HCT116 (cell line): Measurements from ENCODE around the gene HACD1. TPM values are rescaled to one million over a fixed set of nuclear protein-coding genes. Genes with fewer than 3 reads are reported as not detected.

Source experiments
- ATAC-seq: fragments of 200-7000 bp; cut with Tn5 transposase; 2 replicates; pipeline ENCODE4 v1.9.1; 2020; ENCODE audit warnings: mild to moderate bottlenecking, moderate library complexity
- BruUV-seq: library from RNA; stranded (reverse); fragments of 400-500 nt; replicated peaks from 2 replicates; lab custom pipeline; 2021; lab: Mats Ljungman, UMichigan
- CTCF ChIA-PET: fragments of 300-600 bp; sonication (Branson Sonifier 250); formaldehyde crosslinking; loops from one replicate; lab custom pipeline; 2021; ENCODE audit warnings: antibody characterized with exemption; lab: Charles Lee
- POLR2A ChIA-PET: fragments of 300-600, 350-600 bp; sonication (Branson Sonifier 250); formaldehyde crosslinking; loops from one replicate; lab custom pipeline; 2021; ENCODE audit warnings: antibody characterized with exemption; lab: Charles Lee
- RAD21 ChIA-PET, 2 experiments: fragments of 300-600 bp; sonication (Branson Sonifier 250); formaldehyde crosslinking; loops; one replicate each; lab custom pipeline; 2023; ENCODE audit warnings: low total read pairs in 2 of 2; ENCODE audit not compliant: uncharacterized antibody in 2 of 2, unreplicated experiment in 2 of 2, low non-redundant PET in 1 of 2; lab: Charles Lee
- DNase-seq: peaks from one replicate; pipeline ENCODE4 v3.0.0-alpha.2; 2010; ENCODE audit warnings: low read depth, low spot score
- H2AFZ ChIP-seq: fragments of 200-600 bp; shearing (Covaris generic), sonication (generic); 2 replicates; pipeline ENCODE4 v1.6.1; 2017; ENCODE audit warnings: low read depth, mixed run types, mixed read lengths, antibody characterized with exemption, low read length; ENCODE audit not compliant: poor library complexity, severe bottlenecking
- H3K27ac ChIP-seq: 2 replicates; pipeline ENCODE4 v1.5.1; 2012; ENCODE audit warnings: low read depth, low read length
- H3K27me3 ChIP-seq: fragments of 200-600 bp; sonication (generic); 2 replicates; pipeline ENCODE4 v1.6.1; 2016; ENCODE audit warnings: mixed run types, low read length, mixed read lengths; ENCODE audit not compliant: insufficient read depth
- H3K36me3 ChIP-seq, 2 experiments: fragments of 200-500 bp in 1 of 2; fragments of 200-600 bp in 1 of 2; sonication (Bioruptor generic) in 1 of 2; sonication (generic) in 1 of 2; 2 replicates each; pipeline versions ENCODE4 v1.5.1 to v1.6.1; 2014 to 2016; ENCODE audit warnings: low read length in 2 of 2, inconsistent platforms in 1 of 2, mixed read lengths in 1 of 2, mixed run types in 1 of 2; ENCODE audit not compliant: insufficient read depth in 2 of 2, control insufficient read depth in 1 of 2
- H3K4me1 ChIP-seq, 2 experiments: fragments of 200-600 bp in 1 of 2; sonication (generic) in 1 of 2; 2 replicates each; pipeline versions ENCODE4 v1.5.1 to v1.6.1; 2012 to 2017; ENCODE audit warnings: low read length in 2 of 2, inconsistent platforms in 1 of 2, mild to moderate bottlenecking in 1 of 2, mixed read lengths in 1 of 2, mixed run types in 1 of 2, moderate library complexity in 1 of 2; ENCODE audit not compliant: insufficient read depth in 2 of 2, control insufficient read depth in 1 of 2
- H3K4me2 ChIP-seq: fragments of 200-600 bp; sonication (generic); 2 replicates; pipeline ENCODE4 v1.6.1; 2017; ENCODE audit warnings: mixed run types, low read length, mixed read lengths
- H3K4me3 ChIP-seq, 2 experiments: fragments of 200-600 bp in 1 of 2; sonication (generic) in 1 of 2; replicated peaks in 1 of 2; 2 replicates each; pipeline ENCODE4 v1.5.1; 2011 to 2016; ENCODE audit warnings: low read length in 2 of 2, control low read depth in 1 of 2, low read depth in 1 of 2, mild to moderate bottlenecking in 1 of 2, mixed read lengths in 1 of 2, mixed run types in 1 of 2
- H3K79me2 ChIP-seq: fragments of 200-600 bp; sonication (generic); 2 replicates; pipeline ENCODE4 v1.6.1; 2017; ENCODE audit warnings: mild to moderate bottlenecking, mixed run types, low read length, moderate library complexity, mixed read lengths; ENCODE audit not compliant: insufficient read depth
- H3K9ac ChIP-seq: fragments of 200-600 bp; sonication (generic); 2 replicates; pipeline ENCODE4 v1.6.1; 2016; ENCODE audit warnings: low read length, mixed read lengths
- H3K9me2 ChIP-seq: fragments of 200-600 bp; sonication (generic), shearing (Covaris generic); 2 replicates; pipeline ENCODE4 v1.6.1; 2017; ENCODE audit warnings: mixed run types, mild to moderate bottlenecking, moderate library complexity; ENCODE audit not compliant: insufficient read depth
- H3K9me3 ChIP-seq, 2 experiments: fragments of 200-500 bp in 1 of 2; fragments of 200-600 bp in 1 of 2; sonication (Bioruptor generic) in 1 of 2; sonication (generic) in 1 of 2; 2 replicates each; pipeline ENCODE4 v1.6.1; 2014 to 2017; ENCODE audit warnings: low read length in 2 of 2, mixed read lengths in 2 of 2, inconsistent platforms in 1 of 2, low read depth in 1 of 2, mild to moderate bottlenecking in 1 of 2, mixed run types in 1 of 2, moderate library complexity in 1 of 2; ENCODE audit not compliant: control insufficient read depth in 1 of 2, insufficient read depth in 1 of 2
- H4K20me1 ChIP-seq: fragments of 200-600 bp; sonication (generic), shearing (Covaris generic); 2 replicates; pipeline ENCODE4 v1.6.1; 2017; ENCODE audit warnings: mixed run types, mild to moderate bottlenecking, moderate library complexity; ENCODE audit not compliant: insufficient read depth
- ATF3 ChIP-seq: IDR thresholded peaks from 2 replicates; pipeline ENCODE4 v1.6.1; 2012
- CEBPB ChIP-seq: IDR thresholded peaks from 2 replicates; pipeline ENCODE4 v1.6.1; 2012; ENCODE audit warnings: low read depth
- CTCF ChIP-seq, 3 experiments: fragments of 200-600 bp in 1 of 3; sonication (generic) in 1 of 3; IDR thresholded peaks in 2 of 3; conservative IDR thresholded peaks in 1 of 3; 2 replicates each; pipeline ENCODE4 v1.5.1; 2012 to 2017; ENCODE audit warnings: low read depth in 2 of 3, low read length in 2 of 3, antibody characterized with exemption in 1 of 3, borderline replicate concordance in 1 of 3, control low read depth in 1 of 3, mild to moderate bottlenecking in 1 of 3, mixed read lengths in 1 of 3, mixed run types in 1 of 3, moderate library complexity in 1 of 3; ENCODE audit not compliant: insufficient read depth in 1 of 3
- ELF1 ChIP-seq: IDR thresholded peaks from 2 replicates; pipeline ENCODE4 v1.6.1; 2012; ENCODE audit warnings: low read depth, borderline replicate concordance
- FOSL1 ChIP-seq: IDR thresholded peaks from 2 replicates; pipeline ENCODE4 v1.6.1; 2012; ENCODE audit warnings: low read depth
- MAX ChIP-seq: IDR thresholded peaks from 2 replicates; pipeline ENCODE4 v1.6.1; 2012
- POLR2AphosphoS5 ChIP-seq: IDR thresholded peaks from 2 replicates; pipeline ENCODE4 v1.6.1; 2011; ENCODE audit warnings: mild to moderate bottlenecking, low read depth, low read length, moderate library complexity
- RAD21 ChIP-seq: IDR thresholded peaks from 2 replicates; pipeline ENCODE4 v1.6.1; 2012; ENCODE audit warnings: low read depth, mild to moderate bottlenecking
- SIN3A ChIP-seq: IDR thresholded peaks from 2 replicates; pipeline ENCODE4 v1.6.1; 2012; ENCODE audit warnings: low read depth
- SP1 ChIP-seq: IDR thresholded peaks from 2 replicates; pipeline ENCODE4 v1.6.1; 2012; ENCODE audit warnings: low read depth
- TCF7L2 ChIP-seq: IDR thresholded peaks from 2 replicates; pipeline ENCODE4 v1.7.0; 2011; ENCODE audit warnings: borderline replicate concordance, inconsistent platforms; ENCODE audit not compliant: insufficient read depth, insufficient read length; ENCODE audit errors: extremely low read depth
- YY1 ChIP-seq: IDR thresholded peaks from 2 replicates; pipeline ENCODE4 v1.6.1; 2011; ENCODE audit warnings: low read length, low read depth, moderate library complexity, mild to moderate bottlenecking; ENCODE audit not compliant: insufficient replicate concordance; ENCODE audit errors: extremely low read depth
- ZNF274 ChIP-seq: fragments of 200-500 bp; sonication (Bioruptor generic); IDR thresholded peaks from 2 replicates; pipeline ENCODE4 v1.6.1; 2014; ENCODE audit warnings: mild to moderate bottlenecking, low read depth, low read length, inconsistent platforms
- intact Hi-C: fragments of 100-400 bp; cut with micrococcal nuclease; formaldehyde crosslinking; loops from 2 replicates; pipeline ENCODE4 v1.10.0; 2022
- total RNA-seq: library from RNA; stranded (reverse); gene quantifications from one replicate; pipeline ENCODE4 v1.2.1, GENCODE V29; 2021; ENCODE audit not compliant: unreplicated experiment

HACD1 gene
- total RNA-seq, 1 experiment from 2014 or later, result 21.6 TPM

GRCh38 chr10:17650416-17650815 is 33.2 kb upstream of the HACD1 start:
- CTCF ChIA-PET, result interaction anchor here (0.7 kb wide), 1 partner anchor 802 kb away, joined by 3 read pairs; no protein-coding TSS in a partner anchor
- Histone ChIP-seq H3K9me3 (peaks cover 0 to 8% of the 10 kb centered on the region in 2 experiments; a peak in 1 of 4 replicates), H3K4me2 (peak overlapping the region; percentile 80), H3K4me1 (peaks cover 40 to 65% of the 10 kb centered on the region in 2 experiments), H3K9ac (peak overlapping the region; percentile 60), H3K79me2 (peaks cover 96% of the 10 kb centered on the region), H3K27ac (peak overlapping the region; percentile 81), H2AFZ (no peak overlapping the region), H3K27me3 (no peaks in the 10 kb centered on the region), H4K20me1 (0 out of 2 replicates have a peak, but pooled peaks cover 6% of the 10 kb centered on the region), H3K36me3 (peaks cover 0 to 11% of the 10 kb centered on the region in 2 experiments; a peak in 1 of 4 replicates), H3K9me2 (no peaks in the 10 kb centered on the region), H3K4me3 (peak overlapping the region; percentile 18 to 45)
- RAD21 ChIA-PET, result interaction anchor here in 1 of 2 experiments (0.6 kb wide), 1 partner anchor 241 kb away, joined by 3 read pairs; no protein-coding TSS in a partner anchor
- 0 out of 2 replicates have a peak, but pooled peaks have one; percentile 4 for TF ChIP-seq FOSL1
- no peak for TF ChIP-seq ELF1
- no peak for TF ChIP-seq CTCF (IDR thresholded peaks at IDR 0.05 in 2 of 3, conservative IDR thresholded peaks at IDR 0.05 in 1 of 3; ENCODE audit: borderline replicate concordance in 1 of 3, insufficient read depth in 1 of 3, low read depth in 2 of 3, low read length in 2 of 3)
- 0 out of 2 replicates have a peak, but pooled peaks have one; percentile 10 for TF ChIP-seq MAX
- intact Hi-C loops, result loop anchor here (5.0 kb wide), 1 partner anchor 588 kb away; no protein-coding TSS in a partner anchor
- ATAC-seq, result peak; percentile 57
- POLR2A ChIA-PET, result no interaction called here
- BruUV-seq, result TSS peak; percentile 67
- DNase-seq, result no peak

DNA sequence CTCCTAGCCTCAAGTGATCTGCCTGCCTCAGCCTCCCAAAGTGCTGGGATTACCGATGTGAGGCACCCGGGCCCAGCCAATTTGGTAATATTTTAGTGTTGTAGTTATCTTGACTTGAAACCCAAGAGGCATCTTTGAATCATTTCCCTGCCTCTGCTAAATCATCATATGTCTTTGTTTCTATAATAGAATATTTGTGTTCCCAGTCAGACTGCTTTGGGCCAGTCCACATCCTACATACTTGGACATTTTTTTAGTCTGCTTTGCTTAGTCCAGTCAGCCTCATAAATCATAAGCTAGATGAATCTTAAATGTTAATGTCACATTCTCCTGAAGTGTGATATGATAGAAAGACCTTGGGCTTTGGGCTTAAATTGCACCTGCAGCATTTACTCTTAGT is 32.7 kb upstream of the HACD1 start:
- Histone ChIP-seq H3K36me3 (peaks cover 0 to 11% of the 10 kb centered on the region in 2 experiments; a peak in 1 of 4 replicates), H3K9me3 (peaks cover 0 to 8% of the 10 kb centered on the region in 2 experiments; a peak in 1 of 4 replicates), H3K4me3 (no peak overlapping the region), H4K20me1 (0 out of 2 replicates have a peak, but pooled peaks cover 6% of the 10 kb centered on the region), H3K79me2 (peaks cover 96% of the 10 kb centered on the region), H3K27me3 (no peaks in the 10 kb centered on the region), H3K4me1 (peaks cover 34 to 64% of the 10 kb centered on the region in 2 experiments), H2AFZ (no peak overlapping the region), H3K9me2 (no peaks in the 10 kb centered on the region), H3K4me2 (peak overlapping the region; percentile 80), H3K9ac (peak overlapping the region; percentile 60; the same call in 1 of the 2 replicates), H3K27ac (peak overlapping the region; percentile 81)
- ChIA-PET CTCF (no interaction called here), RAD21 (no interaction called here), POLR2A (no interaction called here)
- no peak for DNase-seq
- intact Hi-C loops, result loop anchor here (5.0 kb wide), 1 partner anchor 588 kb away; no protein-coding TSS in a partner anchor
- no peak for ATAC-seq
- BruUV-seq, result no TSS peak
- no peak for TF ChIP-seq ATF3
- TF ChIP-seq CEBPB, result no peak
- no peak for TF ChIP-seq SIN3A
- no peak for TF ChIP-seq POLR2AphosphoS5
- TF ChIP-seq YY1, result no peak
- no peak for TF ChIP-seq CTCF (IDR thresholded peaks at IDR 0.05 in 2 of 3, conservative IDR thresholded peaks at IDR 0.05 in 1 of 3; ENCODE audit: borderline replicate concordance in 1 of 3, insufficient read depth in 1 of 3, low read depth in 2 of 3, low read length in 2 of 3)
- no peak for TF ChIP-seq ZNF274
- no peak for TF ChIP-seq RAD21
- no peak for TF ChIP-seq TCF7L2
- no peak for TF ChIP-seq SP1
